ENCODE data around the gene CAD. TPM values are rescaled to one million over a fixed set of nuclear protein-coding genes. Genes with fewer than 3 reads are reported as not detected.

The CAD gene
- polyA plus RNA-seq, 2 of the 4 experiments (the other 2 are of a cell fraction) = 50.5 to 69.3 TPM

DNA sequence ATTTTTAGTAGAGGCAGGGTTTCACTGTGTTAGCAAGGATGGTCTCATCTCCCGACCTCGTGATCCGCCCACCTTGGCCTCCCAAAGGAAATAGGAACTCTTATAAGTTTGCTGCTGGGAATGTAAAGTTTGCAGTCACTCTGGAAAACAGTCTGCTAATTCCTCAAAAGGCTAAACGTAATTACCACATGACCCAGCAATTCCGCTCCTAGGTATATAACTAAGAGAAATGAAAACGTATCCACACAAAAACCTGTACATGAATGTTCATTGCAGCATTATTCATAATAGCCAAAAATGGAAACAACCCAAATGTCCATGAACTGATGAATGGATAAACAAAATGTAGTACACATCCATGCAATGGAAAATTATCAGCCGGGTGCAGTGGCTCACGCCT lies 27.2 kb upstream of the CAD start:
- ChIA-PET CTCF (interaction anchor here (0.9 to 3.0 kb wide), 5 partner anchors 8 to 92 kb away, joined by 3 to 16 read pairs (median 4); no protein-coding TSS in a partner anchor), POLR2A (no interaction called here)
- Histone ChIP-seq H3K4me1 (0 out of 3 replicates have a peak, but pooled peaks cover 3% of the 10 kb centered on the region), H3K9me3 (no peaks in the 10 kb centered on the region), H3K4me2 (no peak overlapping the region), H3K4me3 (no peak overlapping the region), H3K27ac (no peak overlapping the region)
- 80% methylated on average over 8 of the region's 8 CpGs for WGBS (ENCODE audit: missing lambda C conversion rate)
- FAIRE-seq = no peak
- DNase-seq (ENCODE audit: low read depth in 1 of 2, low spot score in 1 of 2) = no peak
- TF ChIP-seq PHF8 (IDR thresholded peaks at IDR 0.05; ENCODE audit: borderline replicate concordance, low read depth) = no peak
- ATAC-seq = no peak

DNA sequence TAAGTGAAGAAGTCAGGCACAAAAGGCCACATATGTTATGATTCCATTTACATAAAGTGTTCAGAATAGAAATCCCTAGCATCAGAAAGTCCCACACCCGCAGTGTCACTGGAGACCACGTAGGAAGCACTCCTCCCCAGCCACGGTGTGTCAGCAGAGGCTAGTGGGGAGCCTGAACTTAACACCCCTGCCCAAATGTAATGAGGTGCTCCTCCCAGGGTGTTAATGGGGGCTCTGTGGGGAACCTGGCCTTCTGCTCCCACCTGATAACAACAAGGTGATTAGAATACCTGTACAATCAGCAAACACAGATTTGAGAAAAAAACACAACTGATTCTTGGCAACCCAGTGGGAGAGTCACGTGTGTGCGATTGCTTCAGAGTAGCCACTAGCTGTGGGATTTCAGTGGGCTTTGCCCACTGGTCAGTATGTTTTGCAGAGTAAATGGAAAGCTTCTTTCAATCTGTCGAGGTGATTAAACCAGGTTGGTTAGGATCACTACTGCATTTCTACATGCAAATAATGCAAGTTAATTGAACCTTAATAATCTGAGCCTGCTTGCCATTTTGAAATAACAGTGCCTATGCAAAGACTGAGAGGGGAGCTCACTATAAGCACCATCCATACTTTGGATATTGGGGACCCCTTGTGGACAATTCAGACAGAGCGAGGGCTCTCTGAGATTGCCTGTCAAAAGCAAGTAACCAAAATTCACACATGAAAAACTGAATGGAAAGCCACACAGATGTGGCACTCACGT lies 25.9 kb upstream of the CAD start:
- peak; percentile 60 to 74 for DNase-seq (ENCODE audit: low read depth in 1 of 2, low spot score in 1 of 2)
- Histone ChIP-seq H3K9me3 (no peaks in the 10 kb centered on the region), H3K4me2 (no peak overlapping the region), H3K27ac (no peak overlapping the region), H3K4me1 (0 out of 3 replicates have a peak, but pooled peaks cover 3% of the 10 kb centered on the region), H3K4me3 (no peak overlapping the region)
- FAIRE-seq = peak; percentile 54
- POLR2A ChIA-PET = interaction anchor here (0.6 to 1.0 kb wide), 4 partner anchors 46 to 112 kb away, joined by 3 to 5 read pairs (median 3); no protein-coding TSS in a partner anchor
- no peak for TF ChIP-seq RFX5 (IDR thresholded peaks at IDR 0.05)
- peak; percentile 80 for TF ChIP-seq SMC3 (IDR thresholded peaks at IDR 0.05)
- TF ChIP-seq RAD21 (conservative IDR thresholded peaks at IDR 0.05 in 1 of 2, IDR thresholded peaks at IDR 0.05 in 1 of 2) = peak; percentile 79 to 83
- no peak for TF ChIP-seq CHD2 (IDR thresholded peaks at IDR 0.05; ENCODE audit: low read length, partially characterized antibody)
- TF ChIP-seq, protein P1, sequence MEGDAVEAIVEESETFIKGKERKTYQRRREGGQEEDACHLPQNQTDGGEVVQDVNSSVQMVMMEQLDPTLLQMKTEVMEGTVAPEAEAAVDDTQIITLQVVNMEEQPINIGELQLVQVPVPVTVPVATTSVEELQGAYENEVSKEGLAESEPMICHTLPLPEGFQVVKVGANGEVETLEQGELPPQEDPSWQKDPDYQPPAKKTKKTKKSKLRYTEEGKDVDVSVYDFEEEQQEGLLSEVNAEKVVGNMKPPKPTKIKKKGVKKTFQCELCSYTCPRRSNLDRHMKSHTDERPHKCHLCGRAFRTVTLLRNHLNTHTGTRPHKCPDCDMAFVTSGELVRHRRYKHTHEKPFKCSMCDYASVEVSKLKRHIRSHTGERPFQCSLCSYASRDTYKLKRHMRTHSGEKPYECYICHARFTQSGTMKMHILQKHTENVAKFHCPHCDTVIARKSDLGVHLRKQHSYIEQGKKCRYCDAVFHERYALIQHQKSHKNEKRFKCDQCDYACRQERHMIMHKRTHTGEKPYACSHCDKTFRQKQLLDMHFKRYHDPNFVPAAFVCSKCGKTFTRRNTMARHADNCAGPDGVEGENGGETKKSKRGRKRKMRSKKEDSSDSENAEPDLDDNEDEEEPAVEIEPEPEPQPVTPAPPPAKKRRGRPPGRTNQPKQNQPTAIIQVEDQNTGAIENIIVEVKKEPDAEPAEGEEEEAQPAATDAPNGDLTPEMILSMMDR (IDR thresholded peaks at IDR 0.05) = peak; percentile 79
- TF ChIP-seq, protein P2, sequence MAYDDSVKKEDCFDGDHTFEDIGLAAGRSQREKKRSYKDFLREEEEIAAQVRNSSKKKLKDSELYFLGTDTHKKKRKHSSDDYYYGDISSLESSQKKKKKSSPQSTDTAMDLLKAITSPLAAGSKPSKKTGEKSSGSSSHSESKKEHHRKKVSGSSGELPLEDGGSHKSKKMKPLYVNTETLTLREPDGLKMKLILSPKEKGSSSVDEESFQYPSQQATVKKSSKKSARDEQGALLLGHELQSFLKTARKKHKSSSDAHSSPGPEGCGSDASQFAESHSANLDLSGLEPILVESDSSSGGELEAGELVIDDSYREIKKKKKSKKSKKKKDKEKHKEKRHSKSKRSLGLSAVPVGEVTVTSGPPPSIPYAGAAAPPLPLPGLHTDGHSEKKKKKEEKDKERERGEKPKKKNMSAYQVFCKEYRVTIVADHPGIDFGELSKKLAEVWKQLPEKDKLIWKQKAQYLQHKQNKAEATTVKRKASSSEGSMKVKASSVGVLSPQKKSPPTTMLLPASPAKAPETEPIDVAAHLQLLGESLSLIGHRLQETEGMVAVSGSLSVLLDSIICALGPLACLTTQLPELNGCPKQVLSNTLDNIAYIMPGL (CRISPR knock-in tag; IDR thresholded peaks at IDR 0.05; ENCODE audit: borderline replicate concordance) = 0 out of 2 replicates have a peak, but pooled peaks have one; percentile 36
- CTCF ChIA-PET = interaction anchor here (0.7 to 5.4 kb wide), 38 partner anchors 9 to 229 kb away, joined by 3 to 81 read pairs (median 5); partner anchors contain the start of genes CAD, CGREF1, KHK and TRIM54
- ATAC-seq = peak; percentile 96
- 38% methylated on average over 8 of the region's 8 CpGs for WGBS (ENCODE audit: missing lambda C conversion rate)

DNA sequence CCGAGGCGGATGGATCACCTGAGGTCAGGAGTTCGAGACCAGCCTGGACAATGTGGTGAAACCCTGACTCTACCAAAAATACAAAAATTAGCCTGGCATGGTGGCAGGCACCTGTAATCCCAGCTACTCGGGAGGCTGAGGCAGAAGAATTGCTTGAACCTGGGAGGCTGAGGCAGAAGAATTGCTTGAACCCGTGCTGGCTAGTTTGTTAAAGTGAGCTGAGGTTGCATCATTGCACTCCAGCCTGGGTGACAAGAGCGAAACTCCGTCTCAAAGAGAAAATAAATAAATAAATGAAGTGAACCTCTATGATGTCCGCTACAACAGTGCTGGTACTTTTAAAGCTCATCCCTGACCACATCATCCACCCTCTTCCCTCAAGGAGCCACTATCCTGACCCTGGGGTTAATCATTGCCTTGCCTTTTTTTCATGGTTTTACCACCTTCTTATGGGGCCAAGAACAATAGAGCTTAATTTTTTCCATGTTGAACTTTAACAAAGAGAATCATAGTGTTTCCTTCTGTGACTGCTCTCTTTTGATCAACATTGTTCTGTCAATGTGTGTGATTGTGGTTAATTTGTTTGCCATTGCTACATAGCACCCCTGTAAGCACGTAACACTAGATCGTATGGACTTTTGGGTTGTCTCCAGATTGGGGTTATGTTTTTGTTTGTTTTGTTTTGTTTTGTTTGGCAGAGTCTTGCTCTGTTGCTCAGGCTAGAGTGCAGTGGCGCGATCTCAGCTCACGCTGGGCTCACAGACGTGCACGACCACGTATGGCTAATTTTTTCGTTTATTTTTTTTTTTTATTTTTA lies 22.4 kb upstream of the CAD start:
- no peak overlapping the region for H3K27ac ChIP-seq
- peak overlapping the region; percentile 19 for H3K4me2 ChIP-seq
- ATAC-seq (peak in 1 of 2 experiments; percentile 38; a peak in 3 of 6 replicates), DNase-seq (ENCODE audit: low read depth in 1 of 2, low spot score in 1 of 2) (peak in 1 of 2 experiments; percentile 26), FAIRE-seq (no peak)
- ChIA-PET POLR2A (interaction anchor here (0.6 kb wide), 1 partner anchor 99 kb away, joined by 4 read pairs; no protein-coding TSS in a partner anchor), CTCF (interaction anchor here (0.7 to 5.4 kb wide), 7 partner anchors 11 to 109 kb away, joined by 3 to 81 read pairs (median 3); no protein-coding TSS in a partner anchor)
- no peaks in the 10 kb centered on the region for H3K9me3 ChIP-seq
- no peak overlapping the region for H3K4me3 ChIP-seq
- 0 out of 3 replicates have a peak, but pooled peaks cover 3% of the 10 kb centered on the region for H3K4me1 ChIP-seq
- 50% methylated on average over 17 of the region's 17 CpGs for WGBS (ENCODE audit: missing lambda C conversion rate)
- no peak for TF ChIP-seq KDM5A (IDR thresholded peaks at IDR 0.05)
- TF ChIP-seq RCOR1 (IDR thresholded peaks at IDR 0.05; ENCODE audit: low read depth, low read length) = no peak
- no peak for TF ChIP-seq RFX5 (IDR thresholded peaks at IDR 0.05)
- no peak for TF ChIP-seq ZSCAN20 (CRISPR knock-in tag; IDR thresholded peaks at IDR 0.05)
- TF ChIP-seq JUNB (IDR thresholded peaks at IDR 0.05) = no peak
- no peak for TF ChIP-seq JUN (IDR thresholded peaks at IDR 0.05)
- TF ChIP-seq, protein P3, sequence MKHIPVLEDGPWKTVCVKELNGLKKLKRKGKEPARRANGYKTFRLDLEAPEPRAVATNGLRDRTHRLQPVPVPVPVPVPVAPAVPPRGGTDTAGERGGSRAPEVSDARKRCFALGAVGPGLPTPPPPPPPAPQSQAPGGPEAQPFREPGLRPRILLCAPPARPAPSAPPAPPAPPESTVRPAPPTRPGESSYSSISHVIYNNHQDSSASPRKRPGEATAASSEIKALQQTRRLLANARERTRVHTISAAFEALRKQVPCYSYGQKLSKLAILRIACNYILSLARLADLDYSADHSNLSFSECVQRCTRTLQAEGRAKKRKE (CRISPR knock-in tag; IDR thresholded peaks at IDR 0.05; ENCODE audit: low read depth) = no peak
- TF ChIP-seq BHLHE40 (IDR thresholded peaks at IDR 0.05; ENCODE audit: low read depth, low read length) = no peak
- TF ChIP-seq MAZ (IDR thresholded peaks at IDR 0.05; ENCODE audit: borderline replicate concordance, low read depth, low read length) = no peak
- TF ChIP-seq, protein P4, sequence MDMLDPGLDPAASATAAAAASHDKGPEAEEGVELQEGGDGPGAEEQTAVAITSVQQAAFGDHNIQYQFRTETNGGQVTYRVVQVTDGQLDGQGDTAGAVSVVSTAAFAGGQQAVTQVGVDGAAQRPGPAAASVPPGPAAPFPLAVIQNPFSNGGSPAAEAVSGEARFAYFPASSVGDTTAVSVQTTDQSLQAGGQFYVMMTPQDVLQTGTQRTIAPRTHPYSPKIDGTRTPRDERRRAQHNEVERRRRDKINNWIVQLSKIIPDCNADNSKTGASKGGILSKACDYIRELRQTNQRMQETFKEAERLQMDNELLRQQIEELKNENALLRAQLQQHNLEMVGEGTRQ (IDR thresholded peaks at IDR 0.05) = no peak
- TF ChIP-seq, protein P5, sequence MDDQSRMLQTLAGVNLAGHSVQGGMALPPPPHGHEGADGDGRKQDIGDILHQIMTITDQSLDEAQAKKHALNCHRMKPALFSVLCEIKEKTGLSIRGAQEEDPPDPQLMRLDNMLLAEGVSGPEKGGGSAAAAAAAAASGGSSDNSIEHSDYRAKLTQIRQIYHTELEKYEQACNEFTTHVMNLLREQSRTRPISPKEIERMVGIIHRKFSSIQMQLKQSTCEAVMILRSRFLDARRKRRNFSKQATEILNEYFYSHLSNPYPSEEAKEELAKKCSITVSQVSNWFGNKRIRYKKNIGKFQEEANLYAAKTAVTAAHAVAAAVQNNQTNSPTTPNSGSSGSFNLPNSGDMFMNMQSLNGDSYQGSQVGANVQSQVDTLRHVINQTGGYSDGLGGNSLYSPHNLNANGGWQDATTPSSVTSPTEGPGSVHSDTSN (IDR thresholded peaks at IDR 0.05) = no peak
- no peak for TF ChIP-seq HOXA7 (CRISPR knock-in tag; IDR thresholded peaks at IDR 0.05)
- no peak for TF ChIP-seq MAFK (IDR thresholded peaks at IDR 0.05; ENCODE audit: partially characterized antibody)
- TF ChIP-seq, protein P6, sequence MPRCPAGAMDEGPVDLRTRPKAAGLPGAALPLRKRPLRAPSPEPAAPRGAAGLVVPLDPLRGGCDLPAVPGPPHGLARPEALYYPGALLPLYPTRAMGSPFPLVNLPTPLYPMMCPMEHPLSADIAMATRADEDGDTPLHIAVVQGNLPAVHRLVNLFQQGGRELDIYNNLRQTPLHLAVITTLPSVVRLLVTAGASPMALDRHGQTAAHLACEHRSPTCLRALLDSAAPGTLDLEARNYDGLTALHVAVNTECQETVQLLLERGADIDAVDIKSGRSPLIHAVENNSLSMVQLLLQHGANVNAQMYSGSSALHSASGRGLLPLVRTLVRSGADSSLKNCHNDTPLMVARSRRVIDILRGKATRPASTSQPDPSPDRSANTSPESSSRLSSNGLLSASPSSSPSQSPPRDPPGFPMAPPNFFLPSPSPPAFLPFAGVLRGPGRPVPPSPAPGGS (IDR thresholded peaks at IDR 0.05) = no peak
- no peak for TF ChIP-seq SREBF2 (IDR thresholded peaks at IDR 0.05)
- TF ChIP-seq RARB (CRISPR knock-in tag; IDR thresholded peaks at IDR 0.05) = no peak

Measured in A549 (cell line).